ENCODE measurements around the gene DARS2. TPM values are rescaled to one million over a fixed set of nuclear protein-coding genes. Genes with fewer than 3 reads are reported as not detected.
A peak's percentile ranks its signal among the peaks of the same experiment; 100 is the strongest.

The DARS2 gene
- total and polyA plus RNA-seq, 4 experiments from 2014 or later = 3.6 to 13.5 (median 11.5) TPM

DNA sequence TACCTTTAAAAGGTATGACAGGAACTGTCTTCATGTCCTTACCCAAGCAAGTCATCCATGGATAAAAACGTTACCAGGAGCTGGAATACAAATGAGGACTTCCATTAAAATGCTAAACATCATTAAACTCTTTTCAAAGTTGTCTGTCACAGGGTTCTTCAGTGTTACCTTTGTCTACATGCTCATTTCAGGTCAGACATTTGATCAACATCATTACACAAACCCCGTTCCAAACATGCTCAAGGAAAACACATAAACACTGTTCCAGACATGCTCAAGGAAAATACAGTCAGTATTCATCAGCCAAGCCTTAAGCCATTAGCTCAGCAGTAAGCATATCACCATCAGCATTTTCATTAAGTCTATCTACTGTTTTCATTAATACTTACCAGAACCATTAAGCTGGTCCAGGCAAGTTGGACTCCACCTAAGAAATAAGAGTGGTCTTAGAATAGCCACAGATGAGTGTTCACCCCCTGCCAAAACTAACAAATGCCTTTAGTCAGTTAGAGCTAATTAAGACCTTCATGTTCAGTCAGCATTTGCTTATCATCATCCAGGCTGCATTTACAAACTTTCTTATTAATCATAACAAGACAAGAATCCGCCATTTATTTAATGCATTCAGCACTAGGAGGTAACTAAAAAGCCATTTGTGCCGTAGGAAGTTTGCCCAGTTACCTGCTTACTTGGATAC is 41.1 kb downstream of the DARS2 start:
- Mint-ChIP-seq H3K4me1 (peaks cover 43 to 75% (median 52%) of the 10 kb centered on the region in 4 donors), H3K27ac (peak overlapping the region; percentile 27 to 99 (median 97)), H3K9me3 (peaks cover 0 to 6% (median 0%) of the 10 kb centered on the region in 8 donors), H3K27me3 (no peaks in the 10 kb centered on the region), H3K36me3 (peaks cover 41 to 75% of the 10 kb centered on the region in 2 donors), H3K4me3 (peak overlapping the region; percentile 41 to 99 (median 96))
- Histone ChIP-seq H3K4me3 (ENCODE audit: low read length in 2 of 2) (peak overlapping the region; percentile 9 to 79), H3K27me3 (ENCODE audit: insufficient read depth, low read length) (no peaks in the 10 kb centered on the region), H3K9me3 (ENCODE audit: control insufficient read depth in 1 of 2, low read length in 2 of 2) (no peaks in the 10 kb centered on the region), H3K27ac (ENCODE audit: low read depth, low read length) (peak overlapping the region; percentile 53), H3K4me1 (ENCODE audit: insufficient read depth, low read length) (peaks cover 68% of the 10 kb centered on the region), H3K36me3 (ENCODE audit: insufficient read depth, low read length) (peaks cover 43% of the 10 kb centered on the region)
- no peak for DNase-seq
- intact Hi-C loops (cut with micrococcal nuclease) = loop anchor here (5.0 to 10.0 kb wide), 4 partner anchors 352 to 1157 kb away; partner anchors contain the start of gene MRPS14
- ChIA-PET POLR2A (ENCODE audit: partially characterized antibody) (interaction anchor here (0.9 to 7.0 kb wide), 7 partner anchors 11 to 1134 kb away, joined by 3 to 81 read pairs (median 5); partner anchors contain the start of genes CACYBP, CENPL, DARS2 and KLHL20), CTCF (ENCODE audit: partially characterized antibody) (interaction anchor here (0.9 to 1.5 kb wide), 4 partner anchors 11 to 436 kb away, joined by 3 to 5 read pairs (median 4); no protein-coding TSS in a partner anchor)

DNA sequence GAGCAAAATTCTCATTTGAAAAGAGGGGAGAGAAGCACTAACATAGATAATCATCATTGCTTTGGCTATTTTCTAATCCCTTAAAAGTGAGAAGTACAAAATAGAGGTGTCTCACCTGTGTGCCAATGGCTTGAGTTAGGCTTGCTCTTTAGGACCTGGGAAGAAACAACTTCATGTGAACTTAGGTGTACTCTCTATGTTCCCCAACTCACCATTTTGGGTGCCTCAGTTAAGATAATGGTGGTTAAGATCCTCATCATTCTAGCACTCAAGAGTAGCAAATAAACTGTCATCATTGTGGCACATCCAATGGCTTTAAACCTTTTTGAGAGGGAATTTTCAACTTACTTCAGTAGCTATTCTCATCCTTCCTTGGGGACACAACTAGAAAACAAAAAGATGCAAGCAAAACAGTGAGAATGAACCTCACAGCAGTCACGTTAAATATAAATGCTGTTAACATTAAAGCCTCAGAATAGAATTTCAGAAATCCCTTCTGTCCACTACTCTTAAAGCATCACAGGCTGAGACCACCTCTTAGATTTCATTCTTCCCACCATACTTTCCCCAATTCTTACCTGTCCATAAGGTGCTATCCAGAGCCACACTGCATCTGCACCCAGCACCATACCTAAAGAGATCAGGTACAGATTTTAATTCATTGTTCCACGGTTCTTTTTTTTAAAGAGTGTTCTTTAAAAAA is 42.1 kb downstream of the DARS2 start:
- Mint-ChIP-seq H3K27ac (peak overlapping the region; percentile 94 to 99 (median 97)), H3K36me3 (peaks cover 43 to 73% of the 10 kb centered on the region in 2 donors), H3K4me1 (peaks cover 51 to 84% (median 61%) of the 10 kb centered on the region in 4 donors), H3K4me3 (peak overlapping the region; percentile 95 to 99 (median 96)), H3K9me3 (peaks cover 0 to 8% (median 0%) of the 10 kb centered on the region in 8 donors), H3K27me3 (no peaks in the 10 kb centered on the region)
- H3K9me3 ChIP-seq (ENCODE audit: control insufficient read depth in 1 of 2, low read length in 2 of 2) = no peaks in the 10 kb centered on the region
- ChIA-PET POLR2A (ENCODE audit: partially characterized antibody) (interaction anchor here (1.1 to 7.0 kb wide), 5 partner anchors 12 to 1133 kb away, joined by 4 to 81 read pairs (median 56); partner anchors contain the start of genes CACYBP, CENPL, DARS2 and KLHL20), CTCF (ENCODE audit: partially characterized antibody) (interaction anchor here (0.9 to 1.5 kb wide), 2 partner anchors 41 to 437 kb away, joined by 3 to 5 read pairs; no protein-coding TSS in a partner anchor)
- peak overlapping the region; percentile 89 for H3K27ac ChIP-seq (ENCODE audit: low read depth, low read length)
- H3K4me3 ChIP-seq (ENCODE audit: low read length in 2 of 2) = peak overlapping the region; percentile 49 to 79
- intact Hi-C loops (cut with micrococcal nuclease) = loop anchor here (5.0 to 10.0 kb wide), 4 partner anchors 351 to 1156 kb away; partner anchors contain the start of gene MRPS14
- peaks cover 77% of the 10 kb centered on the region for H3K4me1 ChIP-seq (ENCODE audit: insufficient read depth, low read length)
- DNase-seq = no peak
- peaks cover 43% of the 10 kb centered on the region for H3K36me3 ChIP-seq (ENCODE audit: insufficient read depth, low read length)
- H3K27me3 ChIP-seq (ENCODE audit: insufficient read depth, low read length) = no peaks in the 10 kb centered on the region

DNA sequence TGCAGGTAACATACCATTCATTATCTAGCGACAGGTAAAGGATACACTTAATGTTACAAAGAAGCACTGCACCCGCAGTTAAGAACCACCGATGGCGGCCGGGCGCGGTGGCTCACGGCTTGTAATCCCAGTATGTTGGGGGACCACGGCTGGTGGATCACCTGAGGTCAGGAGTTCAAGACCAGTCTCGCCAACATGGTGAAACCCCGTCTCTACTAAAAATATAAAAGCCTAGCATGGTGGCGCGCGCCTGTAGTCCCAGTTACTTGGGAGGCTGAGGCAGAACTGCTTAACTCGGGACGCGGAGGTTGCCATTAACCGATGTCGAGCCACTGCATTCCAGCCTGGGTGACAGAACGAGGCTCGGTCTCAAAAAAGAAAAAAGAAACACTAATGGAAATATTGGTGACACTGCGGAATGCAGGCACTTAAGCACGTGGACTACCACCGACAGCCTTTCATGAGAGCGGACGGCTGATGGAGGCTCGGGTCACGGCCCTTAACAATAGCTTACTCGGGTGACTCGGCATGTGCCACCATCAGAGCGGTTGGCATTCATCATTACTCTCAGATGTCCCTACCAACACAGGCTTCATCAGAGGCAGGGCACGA is 42.8 kb downstream of the DARS2 start:
- Histone ChIP-seq H3K27me3 (ENCODE audit: insufficient read depth, low read length) (no peaks in the 10 kb centered on the region), H3K4me3 (ENCODE audit: low read length in 2 of 2) (peak overlapping the region; percentile 68 to 79), H3K9me3 (ENCODE audit: control insufficient read depth in 1 of 2, low read length in 2 of 2) (no peaks in the 10 kb centered on the region), H3K4me1 (ENCODE audit: insufficient read depth, low read length) (peaks cover 84% of the 10 kb centered on the region), H3K27ac (ENCODE audit: low read depth, low read length) (peak overlapping the region; percentile 89), H3K36me3 (ENCODE audit: insufficient read depth, low read length) (peaks cover 43% of the 10 kb centered on the region)
- Mint-ChIP-seq H3K4me3 (peak overlapping the region; percentile 95 to 99 (median 96)), H3K9me3 (peaks cover 0 to 8% (median 0%) of the 10 kb centered on the region in 8 donors), H3K27ac (peak overlapping the region; percentile 94 to 99 (median 97)), H3K36me3 (peaks cover 40 to 69% of the 10 kb centered on the region in 2 donors), H3K4me1 (peaks cover 51 to 89% (median 61%) of the 10 kb centered on the region in 4 donors), H3K27me3 (no peaks in the 10 kb centered on the region)
- CTCF ChIA-PET (ENCODE audit: partially characterized antibody) = interaction anchor here (1.0 to 1.8 kb wide), 2 partner anchors 23 to 107 kb away, joined by 3 to 4 read pairs; no protein-coding TSS in a partner anchor
- intact Hi-C loops (cut with micrococcal nuclease) = loop anchor here (5.0 to 10.0 kb wide), 4 partner anchors 350 to 1155 kb away; partner anchors contain the start of gene MRPS14
- POLR2A ChIA-PET (ENCODE audit: partially characterized antibody) = interaction anchor here (0.9 to 7.0 kb wide), 17 partner anchors 13 to 1335 kb away, joined by 3 to 81 read pairs (median 7); partner anchors contain the start of genes CACYBP, CENPL, DARS2 and KLHL20
- peak in 2 of 5 donors; percentile 20 to 24 for DNase-seq

DNA sequence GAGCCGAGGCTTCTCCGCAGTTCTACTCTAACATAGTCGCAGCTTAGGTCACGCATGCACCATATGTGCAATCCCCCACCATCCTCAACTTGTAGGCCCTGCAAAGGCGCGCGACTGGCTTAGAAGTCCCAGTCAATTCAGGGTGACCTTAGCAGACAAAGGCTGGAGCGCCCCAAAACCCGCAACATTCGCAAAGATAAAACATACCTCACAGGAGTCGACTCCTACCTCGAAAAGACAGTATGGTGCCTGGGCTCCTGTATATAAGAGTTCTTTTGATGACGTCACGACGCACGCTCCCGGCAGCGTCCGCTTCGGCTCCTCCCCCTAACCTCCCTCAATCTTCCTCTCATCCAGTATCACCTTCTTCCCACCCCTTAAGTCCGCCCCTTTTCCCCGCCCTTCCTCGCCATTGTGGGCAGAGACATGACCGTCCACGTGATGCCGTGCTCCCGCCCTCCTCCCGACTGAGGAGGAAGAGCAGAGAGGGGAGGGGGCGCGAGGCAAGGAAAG is 43.3 kb downstream of the DARS2 start, which contains the start of gene GAS5:
Gene GAS5, minus strand, starts transcription at position 237 of the 513 bp plus-strand sequence.
- Histone ChIP-seq H3K4me3 (ENCODE audit: low read length in 2 of 2) (peak within 1 kb of the TSS; percentile 71 to 79), H3K27ac (ENCODE audit: low read depth, low read length) (peak within 1 kb of the TSS; percentile 89), H3K36me3 (ENCODE audit: insufficient read depth, low read length) (peaks cover 40% of the 10 kb centered on the region), H3K9me3 (ENCODE audit: control insufficient read depth in 1 of 2, low read length in 2 of 2) (no peaks in the 10 kb centered on the region), H3K27me3 (ENCODE audit: insufficient read depth, low read length) (no peaks in the 10 kb centered on the region), H3K4me1 (ENCODE audit: insufficient read depth, low read length) (peaks cover 84% of the 10 kb centered on the region)
- intact Hi-C loops (cut with micrococcal nuclease) = loop anchor here (1.0 to 10.0 kb wide), 12 partner anchors 43 to 1336 kb away; partner anchors contain the start of genes CACYBP, MRPS14, PRDX6 and RABGAP1L
- peak; percentile 98 to 100 (median 99) for DNase-seq
- ChIA-PET CTCF (ENCODE audit: partially characterized antibody) (interaction anchor here (1.0 to 2.0 kb wide), 7 partner anchors 11 to 438 kb away, joined by 3 to 5 read pairs (median 3); partner anchors contain the start of gene DARS2), POLR2A (ENCODE audit: partially characterized antibody) (interaction anchor here (0.6 to 7.0 kb wide), 29 partner anchors 7 to 1335 kb away, joined by 3 to 81 read pairs (median 4); partner anchors contain the start of genes CACYBP, CENPL, DARS2 and KLHL20)
- Mint-ChIP-seq H3K4me1 (peaks cover 52 to 92% (median 63%) of the 10 kb centered on the region in 4 donors), H3K36me3 (peaks cover 42 to 65% of the 10 kb centered on the region in 2 donors), H3K4me3 (peak within 1 kb of the TSS; percentile 95 to 99 (median 96)), H3K27me3 (no peaks in the 10 kb centered on the region), H3K9me3 (peaks cover 0 to 8% (median 0%) of the 10 kb centered on the region in 8 donors), H3K27ac (peak within 1 kb of the TSS; percentile 94 to 99 (median 97))

DNA sequence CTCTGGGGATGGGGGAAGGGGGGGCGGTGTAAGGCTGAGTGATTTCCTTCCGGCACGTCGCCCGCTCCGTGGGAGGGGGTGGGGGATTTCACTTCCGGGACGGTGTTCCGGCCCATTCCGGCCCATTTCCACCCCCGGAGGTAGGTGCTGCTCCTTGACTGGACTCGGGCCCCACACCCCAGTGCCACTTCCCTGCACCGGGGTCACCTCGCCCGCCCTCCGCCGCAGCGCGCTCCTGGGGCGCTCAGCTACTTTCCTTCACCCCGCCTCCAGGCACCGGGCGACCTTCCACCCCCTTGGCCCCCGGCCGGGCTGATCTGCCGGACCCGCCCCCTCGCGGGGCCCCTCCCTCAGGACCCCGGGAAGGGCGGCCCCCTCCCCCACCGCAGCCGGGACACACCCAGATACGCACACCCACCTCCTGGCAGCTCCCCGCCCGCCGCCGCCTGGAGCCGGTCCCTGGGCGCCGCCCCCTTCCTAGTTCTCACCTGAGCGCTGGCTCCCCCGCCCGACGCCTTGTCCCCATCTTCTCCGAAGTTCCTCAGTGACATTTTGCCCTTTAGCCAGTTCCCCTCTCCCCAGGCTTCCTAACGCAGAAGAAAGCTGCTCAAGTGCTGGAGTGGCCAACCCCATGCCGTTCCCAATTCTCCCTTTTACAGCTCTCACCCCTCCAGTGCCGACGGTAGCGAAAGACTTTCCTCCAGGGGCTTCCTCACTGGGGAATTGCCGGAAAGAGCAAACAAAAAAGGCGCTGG is 44.0 kb downstream of the DARS2 start, which contains the start of gene ZBTB37:
Gene ZBTB37, plus strand, starts transcription at position 115 of the 755 bp plus-strand sequence. CDS start 1,846 bp downstream, outside the sequence.
- H3K27ac Mint-ChIP-seq = peak within 1 kb of the TSS; percentile 94 to 99 (median 97)
- peaks cover 55 to 93% (median 68%) of the 10 kb centered on the region in 4 donors for H3K4me1 Mint-ChIP-seq
- peaks cover 0 to 8% (median 0%) of the 10 kb centered on the region in 8 donors for H3K9me3 Mint-ChIP-seq
- intact Hi-C loops (cut with micrococcal nuclease) = loop anchor here (1.0 to 10.0 kb wide), 12 partner anchors 43 to 1336 kb away; partner anchors contain the start of genes CACYBP, MRPS14, PRDX6 and RABGAP1L
- Histone ChIP-seq H3K9me3 (ENCODE audit: control insufficient read depth in 1 of 2, low read length in 2 of 2) (no peaks in the 10 kb centered on the region), H3K36me3 (ENCODE audit: insufficient read depth, low read length) (peaks cover 33% of the 10 kb centered on the region), H3K27me3 (ENCODE audit: insufficient read depth, low read length) (no peaks in the 10 kb centered on the region), H3K27ac (ENCODE audit: low read depth, low read length) (peak within 1 kb of the TSS; percentile 89), H3K4me1 (ENCODE audit: insufficient read depth, low read length) (peaks cover 84% of the 10 kb centered on the region), H3K4me3 (ENCODE audit: low read length in 2 of 2) (peak within 1 kb of the TSS; percentile 71 to 79)
- H3K27me3 Mint-ChIP-seq = no peaks in the 10 kb centered on the region
- H3K36me3 Mint-ChIP-seq = peaks cover 47 to 64% of the 10 kb centered on the region in 2 donors
- DNase-seq = peak; percentile 90 to 93 (median 92)
- peak within 1 kb of the TSS; percentile 95 to 99 (median 96) for H3K4me3 Mint-ChIP-seq
- ChIA-PET POLR2A (ENCODE audit: partially characterized antibody) (interaction anchor here (0.6 to 7.0 kb wide), 32 partner anchors 8 to 1336 kb away, joined by 3 to 81 read pairs (median 4); partner anchors contain the start of genes CACYBP, CENPL, DARS2 and KLHL20), CTCF (ENCODE audit: partially characterized antibody) (interaction anchor here (1.3 to 2.0 kb wide), 6 partner anchors 12 to 439 kb away, joined by 3 to 5 read pairs (median 4); partner anchors contain the start of gene DARS2)
